Glomerular visceral epithelial cell (primary cell): Measurements from ENCODE around the gene BMP4.

ENCODE experiments used
- DNase-seq: peaks from one replicate; pipeline ENCODE4 v3.0.0-alpha.2; 2016; ENCODE audit errors: extremely low spot score

The BMP4 gene

GRCh38 chr14:53946404-53947093 is 10.1 kb downstream of the BMP4 start:
- no peak for DNase-seq

- no peak for DNase-seq
Measured at GRCh38 chr14:53946071-53946403, 10.6 kb downstream of the BMP4 start.

DNA sequence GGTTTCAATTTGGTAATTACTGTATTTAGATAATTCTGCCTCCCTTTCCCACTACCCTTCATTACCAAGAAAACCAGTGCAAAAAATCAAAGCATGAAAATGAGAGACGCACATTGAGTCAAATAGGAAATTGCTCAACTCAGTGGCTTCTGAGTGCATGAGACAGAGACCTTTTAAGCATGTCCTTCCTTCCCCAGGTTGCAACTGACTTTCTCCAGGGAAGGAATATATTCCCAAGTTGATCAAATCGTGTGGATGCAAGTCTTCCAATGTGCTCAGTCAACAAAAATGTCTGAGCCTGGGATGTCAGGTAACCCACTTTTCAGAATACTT is 12.9 kb downstream of the BMP4 start:
- DNase-seq = no peak

DNA sequence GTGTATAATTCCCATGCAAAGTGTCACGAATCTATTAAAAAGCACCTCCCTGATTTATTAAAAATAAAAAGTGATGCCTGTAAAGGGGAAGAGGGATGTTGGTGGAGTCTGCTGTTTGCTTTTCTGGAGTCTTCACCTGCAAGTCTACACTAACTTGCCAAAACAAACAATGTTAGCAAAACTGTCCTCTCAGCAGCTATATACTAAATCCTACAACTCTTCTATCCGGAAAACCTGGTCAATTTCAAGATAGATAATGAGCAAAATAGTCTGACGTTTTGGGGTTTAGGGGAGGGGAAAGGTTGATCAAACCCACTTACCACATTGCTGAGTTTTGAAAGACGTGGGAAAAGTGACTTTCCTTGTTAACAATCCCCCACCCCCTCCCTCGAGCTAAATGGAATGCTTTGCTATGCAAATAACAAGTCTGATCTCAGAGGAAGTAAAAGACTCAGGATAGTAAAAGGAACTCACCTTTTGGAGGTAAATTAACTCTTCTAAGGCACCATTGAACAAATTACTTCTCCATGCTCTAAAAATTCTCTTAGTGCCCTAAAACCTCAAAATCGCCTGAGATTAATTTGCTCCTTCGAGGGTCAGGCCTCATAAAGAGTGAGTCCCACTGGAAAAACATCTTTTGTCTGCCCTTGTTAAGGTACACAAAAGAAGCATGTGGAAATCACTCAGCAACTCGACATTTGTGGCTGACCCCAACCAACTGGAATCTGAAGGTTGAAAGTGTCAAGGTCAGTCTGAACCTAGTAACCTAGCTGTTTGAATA is 13.5 kb downstream of the BMP4 start:
- DNase-seq = no peak

- no peak for DNase-seq
Measured at GRCh38 chr14:53938136-53938837, 18.3 kb downstream of the BMP4 start.

- no peak for DNase-seq
Measured at GRCh38 chr14:53934778-53935414, 21.7 kb downstream of the BMP4 start.

- DNase-seq = no peak
Measured at GRCh38 chr14:53932966-53933365, 23.7 kb downstream of the BMP4 start.

DNA sequence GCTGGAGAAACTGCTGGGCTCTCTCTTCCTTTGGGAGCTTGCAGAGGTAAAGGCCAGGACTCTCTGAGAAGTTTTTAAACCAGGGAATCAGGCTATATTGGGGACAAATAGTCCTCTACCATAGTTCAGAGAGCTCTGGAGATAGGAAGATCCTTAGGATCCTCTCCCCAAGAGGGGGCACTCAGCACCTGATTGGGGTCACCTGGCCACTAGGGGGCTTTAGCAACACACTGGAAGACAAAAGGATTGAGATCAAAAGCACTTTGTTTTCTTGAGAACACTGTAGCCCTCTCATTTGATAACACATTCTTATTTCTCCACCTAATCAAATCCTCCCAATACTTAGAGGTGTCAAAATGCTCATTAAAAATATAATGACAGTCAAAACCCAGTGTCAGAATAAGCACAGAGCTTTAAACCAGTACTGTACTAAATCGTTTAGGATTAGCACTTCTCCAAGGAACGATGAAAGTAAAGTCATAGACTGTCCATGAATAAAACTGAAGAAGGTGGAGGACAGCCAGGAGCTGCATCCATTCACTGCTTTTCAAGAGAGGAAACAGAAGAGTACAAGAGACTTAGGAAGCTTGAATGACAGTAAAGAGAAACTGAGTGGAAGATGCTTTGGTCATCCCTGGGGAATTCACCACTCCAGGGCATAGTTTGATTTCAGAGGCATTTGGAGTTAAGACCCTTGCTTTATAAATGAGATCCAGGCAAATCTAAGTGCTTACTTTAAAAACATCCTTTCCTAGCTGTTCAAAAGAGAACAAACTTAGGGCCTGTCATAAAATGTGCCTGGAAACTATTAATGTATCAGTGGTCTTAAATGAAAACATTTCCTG is 26.5 kb downstream of the BMP4 start:
- DNase-seq = peak; percentile 7

DNA sequence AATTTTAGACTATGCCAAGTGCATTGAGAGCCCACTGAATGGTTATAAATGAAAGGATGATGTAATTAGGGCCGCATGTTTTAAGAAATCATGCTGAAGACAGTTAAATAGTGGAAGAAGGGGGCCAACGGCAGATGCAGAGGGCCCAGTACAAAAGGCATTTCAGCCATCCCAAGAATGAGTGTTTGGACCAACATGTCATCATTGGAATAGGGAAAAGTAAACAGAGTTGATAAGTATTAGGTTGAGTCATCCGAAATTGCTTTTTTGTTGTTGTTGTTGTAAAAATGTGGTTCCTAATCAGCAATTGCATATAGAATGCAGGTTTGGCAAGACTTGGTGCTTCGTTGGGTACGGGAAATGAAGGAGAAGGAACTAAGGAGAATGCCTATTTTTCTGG is 29.5 kb downstream of the BMP4 start:
- DNase-seq = no peak

DNA sequence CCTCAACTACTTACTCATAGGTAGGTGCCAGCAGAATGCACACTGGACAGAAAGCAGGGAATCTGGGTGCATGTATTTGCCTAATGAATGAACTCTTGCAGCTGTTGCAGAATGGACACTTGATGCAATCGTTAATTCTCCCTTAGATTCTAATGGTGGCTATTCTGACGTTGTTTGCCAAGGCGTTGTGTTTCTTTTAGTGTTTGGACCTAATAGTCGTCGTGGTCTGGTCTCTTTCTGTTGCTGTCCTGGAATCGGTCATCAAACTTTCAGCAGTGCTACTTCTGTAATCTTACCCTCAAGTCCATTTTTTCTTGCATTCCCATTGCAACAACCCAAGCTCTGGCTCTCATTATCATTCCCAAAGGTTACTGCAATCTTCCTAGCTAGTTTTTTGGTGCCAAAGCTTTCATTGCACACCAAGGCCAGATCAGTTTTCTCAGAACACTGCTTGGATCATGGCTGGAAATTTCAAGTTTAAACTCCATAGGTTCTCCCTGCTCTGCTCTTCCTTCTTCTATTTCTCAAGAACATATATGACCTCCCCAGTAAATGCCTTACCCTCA is 31.3 kb downstream of the BMP4 start:
- DNase-seq = no peak

- DNase-seq = peak; percentile 78
Measured at GRCh38 chr14:53924753-53925152, 31.9 kb downstream of the BMP4 start.

- no peak for DNase-seq
Measured at GRCh38 chr14:53921027-53921426, 35.6 kb downstream of the BMP4 start.

DNA sequence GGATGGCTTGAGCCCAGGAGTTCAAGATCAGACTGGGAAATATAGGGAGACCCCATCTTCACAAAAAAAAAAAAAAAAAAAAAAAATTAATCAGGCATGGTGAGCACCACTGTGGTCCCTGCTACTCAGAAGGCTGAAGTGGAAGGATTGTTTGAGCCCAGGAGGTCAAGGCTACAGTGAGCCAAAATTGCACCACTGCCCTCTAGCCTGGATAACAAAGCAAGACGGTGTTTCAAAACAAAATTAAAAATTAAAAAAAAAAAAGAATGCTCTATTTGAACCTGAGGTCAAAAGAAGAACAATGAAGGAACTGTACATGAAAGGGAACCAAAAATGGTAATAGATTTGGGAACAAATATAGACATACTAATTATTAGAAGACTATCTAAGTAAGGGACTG is 40.4 kb downstream of the BMP4 start:
- DNase-seq = no peak

DNA sequence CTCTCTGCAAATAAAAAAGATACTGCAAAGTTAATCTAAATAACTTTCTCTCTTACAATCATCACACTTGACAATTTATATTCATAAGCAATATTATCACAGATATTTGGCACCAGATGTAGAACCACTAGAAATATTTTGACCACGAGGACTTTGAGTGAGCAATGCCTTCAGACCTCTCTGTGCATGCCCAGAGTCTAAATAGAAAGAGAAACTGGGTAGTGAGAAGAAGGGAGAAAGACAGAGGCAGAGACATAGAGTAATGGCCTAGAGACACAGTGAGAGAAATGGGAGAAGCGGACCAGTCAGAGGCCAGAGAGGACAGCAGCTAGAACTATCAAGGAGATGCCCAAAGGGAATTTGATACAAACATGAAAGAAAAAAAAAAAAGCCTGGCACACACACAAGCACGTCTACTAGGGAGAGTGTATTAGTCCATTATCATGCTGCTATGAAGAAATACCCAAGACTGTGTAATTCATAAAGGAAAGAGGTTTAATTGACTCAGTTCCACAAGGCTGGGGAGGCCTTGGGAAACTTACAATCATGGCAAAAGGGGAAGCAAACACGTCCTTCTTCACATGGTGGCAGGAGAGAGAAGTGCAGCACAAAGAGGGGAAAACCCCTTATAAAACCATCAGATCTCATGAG is 41.1 kb downstream of the BMP4 start:
- no peak for DNase-seq

GRCh38 chr14:53912021-53912420 is 44.6 kb downstream of the BMP4 start:
- no peak for DNase-seq

- no peak for DNase-seq
Measured at GRCh38 chr14:53908416-53908815, 48.2 kb downstream of the BMP4 start.

GRCh38 chr14:53902307-53902706 is 54.3 kb downstream of the BMP4 start:
- no peak for DNase-seq

DNA sequence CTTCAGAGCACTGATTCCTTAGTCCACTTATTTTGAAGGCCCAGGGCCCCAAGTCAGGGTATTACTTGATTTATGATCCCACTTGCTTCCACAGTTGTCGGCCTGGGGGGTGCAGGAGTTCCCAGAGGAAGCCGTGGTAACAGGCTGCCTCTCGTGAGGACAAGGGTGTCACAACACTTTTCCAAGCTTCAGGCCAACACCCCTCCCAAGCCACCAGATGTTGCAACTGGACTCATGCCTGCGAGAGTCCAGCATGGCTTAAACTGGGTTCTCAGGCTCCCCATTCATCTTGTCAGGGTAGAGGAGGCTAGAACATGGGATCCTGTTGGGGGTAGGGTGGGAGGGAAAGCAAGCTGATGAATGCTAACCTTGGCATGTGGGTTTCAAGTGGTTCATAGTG is 56.1 kb downstream of the BMP4 start:
- no peak for DNase-seq
